HepG2 (cell line): ENCODE measurements around the gene GSC2. TPM values are rescaled to one million over a fixed set of nuclear protein-coding genes. Genes with fewer than 3 reads are reported as not detected.

Source experiments
- ATAC-seq: fragments of 200-7000 bp; cut with Tn5 transposase; 3 replicates; pipeline ENCODE4 v1.9.1; 2020; ENCODE audit warnings: mild to moderate bottlenecking, moderate library complexity
- BruUV-seq: library from RNA; stranded (reverse); fragments of 400-500 nt; replicated peaks from 2 replicates; lab custom pipeline; 2021; lab: Mats Ljungman, UMichigan
- CTCF ChIA-PET: fragments of 300-600 bp; formaldehyde crosslinking; extraction: SDS; loops from one replicate; lab custom pipeline; 2021; ENCODE audit warnings: low total read pairs, inconsistent platforms, low intra/inter-chr PET ratio; lab: Yijun Ruan, JAX
- POLR2A ChIA-PET: fragments of 350-600 bp; sonication (Branson Sonifier 250); formaldehyde crosslinking; loops from one replicate; lab custom pipeline; 2020; ENCODE audit warnings: antibody characterized with exemption, inconsistent platforms; lab: Yijun Ruan, JAX
- DNase-seq: peaks from one replicate; pipeline ENCODE4 v3.0.0-alpha.2; 2015; ENCODE audit warnings: low spot score
- FAIRE-seq: peaks from 3 replicates; lab custom pipeline; 2011; peaks lifted over from hg19 to GRCh38; lab: Jason Lieb, UNC
- H2AFZ ChIP-seq: one replicate; pipeline ENCODE4 v1.6.1; 2011; ENCODE audit warnings: low read length, inconsistent platforms
- H3K27ac ChIP-seq: fragments of 300-600 bp; 3 replicates; pipeline ENCODE4 v1.8.0; 2011; ENCODE audit warnings: mixed run types, mild to moderate bottlenecking, mixed read lengths, low read length, inconsistent platforms; ENCODE audit not compliant: insufficient read depth; ENCODE audit errors: extremely low read length
- H3K27me3 ChIP-seq, 2 experiments: fragments of 200-600 bp in 1 of 2; 2 replicates in 1 of 2; 3 replicates in 1 of 2; pipeline versions ENCODE4 v1.6.0 to v1.8.0; 2011; ENCODE audit warnings: low read length in 2 of 2, mild to moderate bottlenecking in 2 of 2, moderate library complexity in 2 of 2, inconsistent platforms in 1 of 2; ENCODE audit not compliant: insufficient read depth in 2 of 2, control insufficient read depth in 1 of 2
- H3K36me3 ChIP-seq, 2 experiments: fragments of 200-600 bp in 1 of 2; replicated peaks in 1 of 2; 2 replicates in 1 of 2; 3 replicates in 1 of 2; pipeline versions ENCODE4 v1.5.1 to v1.8.0; 2011; ENCODE audit warnings: low read length in 2 of 2, inconsistent platforms in 1 of 2; ENCODE audit not compliant: insufficient read depth in 2 of 2, control insufficient read depth in 1 of 2
- H3K4me1 ChIP-seq: 2 replicates; pipeline ENCODE4 v1.5.1; 2012; ENCODE audit warnings: low read length, inconsistent platforms; ENCODE audit not compliant: insufficient read depth
- H3K4me2 ChIP-seq: 2 replicates; pipeline ENCODE4 v1.6.0; 2011; ENCODE audit warnings: low read depth, low read length, inconsistent platforms
- H3K4me3 ChIP-seq, 3 experiments: fragments of 200-600 bp in 1 of 3; sonication (generic), shearing (Covaris generic) in 1 of 3; replicated peaks in 1 of 3; 2 replicates each; pipeline ENCODE4 v1.5.1; 2011 to 2016; ENCODE audit warnings: low read length in 3 of 3, inconsistent platforms in 2 of 3, low read depth in 2 of 3, mild to moderate bottlenecking in 2 of 3, control low read depth in 1 of 3, mixed read lengths in 1 of 3; ENCODE audit not compliant: insufficient read depth in 1 of 3
- H3K79me2 ChIP-seq: one replicate; pipeline ENCODE4 v1.6.1; 2011; ENCODE audit warnings: low read length, inconsistent platforms; ENCODE audit not compliant: insufficient read depth
- H3K9ac ChIP-seq: 2 replicates; pipeline ENCODE4 v1.6.0; 2011; ENCODE audit warnings: mild to moderate bottlenecking, low read depth, low read length, inconsistent platforms; ENCODE audit not compliant: insufficient read depth
- H3K9me3 ChIP-seq: 2 replicates; pipeline ENCODE4 v1.5.1; 2012; ENCODE audit warnings: mild to moderate bottlenecking, low read length
- H4K20me1 ChIP-seq: 2 replicates; pipeline ENCODE4 v1.6.0; 2011; ENCODE audit warnings: inconsistent platforms, mild to moderate bottlenecking, low read length, moderate library complexity; ENCODE audit not compliant: insufficient read depth
- ARID2 ChIP-seq: sonication (generic); formaldehyde crosslinking; IDR thresholded peaks from 2 replicates; pipeline ENCODE4 v1.8.1; 2022; ENCODE audit warnings: mild to moderate bottlenecking, missing genetic modification reagents, borderline replicate concordance
- DRAP1 ChIP-seq: IDR thresholded peaks from 2 replicates; pipeline ENCODE4 v1.6.1; 2016; ENCODE audit warnings: missing genetic modification reagents, missing compliant biosample characterization
- MED8 ChIP-seq: sonication (generic); formaldehyde crosslinking; IDR thresholded peaks from 2 replicates; pipeline ENCODE4 v1.8.1; 2023; ENCODE audit warnings: mild to moderate bottlenecking, missing genetic modification reagents; ENCODE audit not compliant: insufficient replicate concordance
- NFAT5 ChIP-seq: sonication (generic); formaldehyde crosslinking; IDR thresholded peaks from 2 replicates; pipeline ENCODE4 v1.4.0; 2020; ENCODE audit warnings: missing genetic modification reagents
- YY1 ChIP-seq: IDR thresholded peaks from 2 replicates; pipeline ENCODE4 v1.6.1; 2011; ENCODE audit warnings: low read length, low read depth, moderate library complexity, mild to moderate bottlenecking; ENCODE audit not compliant: insufficient read depth, insufficient replicate concordance
- ZKSCAN5 ChIP-seq: sonication (generic); formaldehyde crosslinking; IDR thresholded peaks from 2 replicates; pipeline ENCODE4 v1.5.1; 2020; ENCODE audit warnings: mild to moderate bottlenecking, missing genetic modification reagents
- ZNF691 ChIP-seq: sonication (generic); formaldehyde crosslinking; IDR thresholded peaks from 2 replicates; pipeline ENCODE4 v1.4.0; 2020; ENCODE audit warnings: missing genetic modification reagents, low read depth, mild to moderate bottlenecking, borderline replicate concordance
- ZNF740 ChIP-seq: sonication (generic); formaldehyde crosslinking; IDR thresholded peaks from 2 replicates; pipeline ENCODE4 v1.4.0; 2020; ENCODE audit warnings: missing genetic modification reagents
- WGBS: methylation state at CpG from one replicate; pipeline ENCODE4 v1.1.6; 2017; ENCODE audit warnings: low lambda C conversion rate; 5-methylcytosine and 5-hydroxymethylcytosine counted together
- in situ Hi-C: cut with HindIII; loops from 2 replicates; pipeline ENCODE4 v1.10.0; 2017; ENCODE audit warnings: low pct_unique_long_range_greater_than_20kb; ENCODE audit not compliant: extremely low pct_ligation_motif_present
- intact Hi-C: fragments of 100-400 bp; cut with micrococcal nuclease; formaldehyde crosslinking; loops from one replicate; pipeline ENCODE4 v1.10.0; 2022; ENCODE audit not compliant: unreplicated experiment
- polyA plus RNA-seq, 8 experiments: library from polyadenylated mRNA; depleted of rRNA in 3 of 8; stranded (reverse) in 7 of 8; unstranded in 1 of 8; fragments of >200 nt; fragmentation: Illumina TruSeq in 4 of 8; extraction: Trizol in 4 of 8; gene quantifications; 2 replicates each; pipeline versions ENCODE4 v1.2.1 to v1.2.3, GENCODE V29; 2011 to 2016; ENCODE audit warnings: low read depth in 4 of 8, missing spikeins in 1 of 8, mixed read lengths in 1 of 8; ENCODE audit not compliant: insufficient read depth in 1 of 8
- total RNA-seq, 5 experiments: library from RNA; depleted of rRNA; stranded (reverse); fragments of >200 nt; fragmentation: Illumina TruSeq; extraction: Trizol; gene quantifications; 2 replicates each; pipeline ENCODE4 v1.2.3, GENCODE V29; 2016; ENCODE audit warnings: low read depth in 1 of 5

The GSC2 gene
- total and polyA plus RNA-seq, 2 of the 13 experiments (the other 11 are each of a cell fraction or from before 2014, with no cell fraction given), result not detected

GRCh38 chr22:19110646-19111045, 39.4 kb downstream of the GSC2 start:
- in situ Hi-C loops, result no loop called here
- POLR2A ChIA-PET, result interaction anchor here (1.2 to 1.3 kb wide), 2 partner anchors 12 to 34 kb away, joined by 3 read pairs; partner anchors contain the start of genes DGCR2 and ESS2
- BruUV-seq, result no TSS peak
- Histone ChIP-seq H3K4me1 (peaks cover 26% of the 10 kb centered on the region), H3K4me2 (no peak overlapping the region), H2AFZ (no peak overlapping the region), H3K27me3 (no peaks in the 10 kb centered on the region; a peak in 1 of 5 replicates), H3K36me3 (peaks cover 0 to 19% of the 10 kb centered on the region in 2 experiments)
- DNase-seq (no peak), FAIRE-seq (no peak)
- TF ChIP-seq ZNF740 (CRISPR knock-in tag), result no peak
- no peak for TF ChIP-seq ZNF691 (CRISPR knock-in tag)
- TF ChIP-seq, all 625 proteins: peak for 0
- CTCF ChIA-PET, result no interaction called here
- Histone ChIP-seq H4K20me1 (peaks cover 52% of the 10 kb centered on the region), H3K9me3 (no peaks in the 10 kb centered on the region), H3K9ac (no peak overlapping the region), H3K79me2 (peaks cover 81% of the 10 kb centered on the region), H3K4me3 (no peak overlapping the region), H3K27ac (no peak overlapping the region)
- intact Hi-C loops, result no loop called here
- no peak for ATAC-seq

- FAIRE-seq (no peak), DNase-seq (no peak), ATAC-seq (no peak)
- CTCF ChIA-PET, result no interaction called here
- in situ Hi-C loops (no loop called here), intact Hi-C loops (no loop called here)
- Histone ChIP-seq H3K9me3 (no peaks in the 10 kb centered on the region), H2AFZ (no peak overlapping the region), H3K27ac (peak overlapping the region; percentile 42), H3K4me3 (no peak overlapping the region), H3K36me3 (peaks cover 0 to 16% of the 10 kb centered on the region in 2 experiments), H3K79me2 (peaks cover 80% of the 10 kb centered on the region), H3K27me3 (no peaks in the 10 kb centered on the region; a peak in 1 of 5 replicates), H4K20me1 (peaks cover 49% of the 10 kb centered on the region), H3K4me2 (peak overlapping the region; percentile 46; the same call in 1 of the 2 replicates), H3K9ac (no peak overlapping the region), H3K4me1 (peaks cover 20% of the 10 kb centered on the region)
- WGBS, result 27% methylated on average over 4 of the region's 4 CpGs
- POLR2A ChIA-PET, result interaction anchor here (1.0 kb wide), 1 partner anchor 12 kb away, joined by 4 read pairs; the partner anchor contains the start of gene DGCR2
- no TSS peak for BruUV-seq
- TF ChIP-seq YY1, result no peak
- no peak for TF ChIP-seq MED8 (CRISPR knock-in tag)
- TF ChIP-seq NFAT5 (CRISPR knock-in tag), result no peak
- TF ChIP-seq ZKSCAN5 (CRISPR knock-in tag), result no peak
- no peak for TF ChIP-seq DRAP1 (CRISPR knock-in tag)
- no peak for TF ChIP-seq ARID2 (CRISPR knock-in tag)
Measured at GRCh38 chr22:19110064-19110458, 40.0 kb downstream of the GSC2 start.
